Measurements from ENCODE around the gene SLC37A1.

GRCh38 chr21:42509244-42509643, 4.4 kb upstream of the SLC37A1 start:
- no peak for TF ChIP-seq JUN (IDR thresholded peaks at IDR 0.05; ENCODE audit: borderline replicate concordance, low read depth, low read length)
- no peak for TF ChIP-seq JUN (CRISPR knock-in tag; IDR thresholded peaks at IDR 0.05; ENCODE audit: borderline replicate concordance)
- no peak for TF ChIP-seq ZFX (CRISPR knock-in tag; IDR thresholded peaks at IDR 0.05)

Data from K562 (cell line).